T-helper 2 cell (primary cell): ENCODE results near the gene RELL2.
A peak's percentile ranks its signal among the peaks of the same experiment; 100 is the strongest.

Experiments used
- DNase-seq, 5 experiments: peaks; one replicate each; pipeline versions ENCODE4 v3.0.0 to v3.0.0-alpha.2; 2012 to 2022

The RELL2 gene

GRCh38 chr5:141680751-141681201 is 44.0 kb downstream of the RELL2 start:
- no peak for DNase-seq

DNA sequence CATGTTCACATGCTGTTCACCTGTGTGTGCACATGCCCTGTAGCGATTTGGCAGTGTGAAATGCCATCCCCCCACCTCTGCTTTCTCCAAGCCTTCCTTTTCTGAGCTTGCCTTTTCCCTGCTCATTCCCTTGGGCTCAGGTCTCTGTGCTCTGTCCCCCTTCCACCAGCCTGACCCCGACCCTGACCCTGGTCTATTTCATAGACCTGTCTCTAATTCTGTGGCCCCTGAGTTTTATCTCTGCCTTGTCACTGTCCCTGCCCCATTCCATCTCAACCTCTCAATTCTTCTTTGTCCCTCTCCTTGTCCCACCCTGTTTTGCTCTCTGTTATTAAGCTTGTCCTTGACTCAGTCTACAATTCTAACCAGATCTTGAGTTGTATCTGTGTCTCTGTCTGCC is 44.5 kb downstream of the RELL2 start:
- no peak for DNase-seq

- DNase-seq = peak in 2 of 5 experiments; percentile 16 to 18
These were observed 45.2 kb downstream of the RELL2 start, which contains the start of gene ARAP3 for GRCh38 chr5:141681695-141682641. Gene ARAP3 (minus strand): TSS chr5:141682230. CDS start chr5:141680486, 1,744 bp downstream.

DNA sequence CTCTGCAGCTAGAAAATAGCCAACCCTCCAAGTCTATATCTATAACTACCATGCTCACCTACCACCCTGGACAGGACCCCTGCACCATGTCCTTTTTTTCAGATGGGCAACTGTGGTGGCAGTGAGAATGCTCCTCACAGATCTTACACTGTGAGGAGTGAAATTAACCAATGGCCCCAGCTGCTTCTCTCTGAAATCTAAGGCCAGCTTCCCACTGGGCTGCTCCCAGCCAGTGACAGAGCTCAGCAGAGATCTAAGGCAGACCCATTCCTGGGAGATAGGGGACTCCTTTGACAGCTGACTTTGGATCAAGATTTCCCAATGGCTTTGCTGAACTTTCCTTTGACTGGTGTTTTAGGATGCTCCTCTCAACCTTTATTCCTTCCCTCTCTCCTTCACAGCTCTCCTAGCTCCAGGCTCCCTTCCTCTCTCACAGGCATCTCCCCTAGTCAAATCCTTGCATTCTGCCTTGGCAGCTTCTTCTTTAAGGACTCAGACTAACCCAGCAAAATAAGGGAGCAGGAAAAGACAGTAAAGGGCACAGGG is 46.9 kb downstream of the RELL2 start:
- DNase-seq = no peak

DNA sequence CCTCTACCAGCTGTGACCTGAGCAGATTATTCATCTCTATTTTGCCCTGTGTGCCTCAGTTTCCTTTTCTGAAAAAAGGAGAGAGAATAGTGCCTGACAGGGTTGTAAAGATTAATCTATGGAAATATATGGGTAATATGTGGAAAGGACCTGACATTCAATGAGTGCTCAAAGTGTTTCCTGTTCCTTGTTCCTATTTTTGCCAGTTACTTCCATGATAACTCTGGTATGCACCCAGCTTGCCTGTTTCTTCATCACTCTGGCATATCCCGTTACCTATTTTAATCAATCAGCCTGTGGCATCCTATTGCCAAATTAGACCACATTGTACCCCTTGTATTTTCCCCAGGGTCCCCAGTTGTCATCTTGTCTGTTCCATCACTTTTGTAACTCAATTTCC is 48.8 kb downstream of the RELL2 start:
- no peak for DNase-seq

DNA sequence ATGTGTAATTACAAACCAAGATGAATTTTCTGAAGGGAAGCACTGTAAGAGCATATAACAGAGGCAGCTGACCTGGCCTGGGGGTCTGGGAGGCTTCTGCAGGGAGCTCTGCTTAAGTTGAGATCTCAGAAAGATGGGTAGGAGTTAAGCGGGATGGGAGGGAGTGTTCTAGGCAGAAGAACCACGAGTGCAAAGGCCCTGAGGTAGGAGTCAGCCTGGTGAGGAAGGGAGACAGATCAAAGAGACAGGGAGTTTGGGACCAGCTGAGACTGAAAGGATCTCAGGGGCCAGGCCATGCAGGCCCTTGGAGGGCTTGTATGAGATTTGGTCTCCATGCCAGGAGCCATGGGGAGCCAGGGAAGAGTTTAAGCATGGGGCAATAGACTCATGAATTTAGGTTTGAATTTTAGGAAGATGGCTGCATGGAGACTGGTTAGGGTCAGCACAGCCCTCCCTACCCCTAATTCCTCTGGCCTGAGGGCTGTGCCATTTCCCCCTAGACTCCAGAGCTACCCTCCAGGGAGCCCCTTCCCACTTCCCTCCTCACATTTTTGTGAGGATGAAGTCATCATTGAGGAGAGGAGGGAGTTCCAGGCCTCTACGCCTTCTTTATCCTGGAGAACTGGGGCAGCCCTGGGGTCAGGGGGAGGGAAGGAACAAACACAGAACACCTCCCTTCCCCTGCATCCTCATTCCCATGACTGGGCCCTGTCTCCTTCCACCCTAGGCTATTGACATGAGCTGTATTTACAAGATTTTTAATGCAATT is 50.0 kb downstream of the RELL2 start:
- DNase-seq = no peak
